Measurements from ENCODE around the gene INPP5K. TPM values are rescaled to one million over a fixed set of nuclear protein-coding genes. Genes with fewer than 3 reads are reported as not detected.

The INPP5K gene
- polyA plus RNA-seq, 3 donors: 21.9 to 88.5 (median 41.5) TPM

- 76 to 80% (median 80%) methylated on average over 27 to 31 of the region's 31 CpGs for WGBS, 3 donors
- H3K27ac ChIP-seq (ENCODE audit: low read depth, low read length): no peak overlapping the region
These were observed 41.8 kb downstream of the INPP5K start for GRCh38 chr17:1474402-1475189.

GRCh38 chr17:1473841-1474240 lies 42.6 kb downstream of the INPP5K start:
- H3K27ac ChIP-seq (ENCODE audit: low read depth, low read length): no peak overlapping the region
- 85 to 88% (median 86%) methylated on average over 10 of the region's 10 CpGs for WGBS, 3 donors

GRCh38 chr17:1473170-1473569 lies 43.2 kb downstream of the INPP5K start:
- H3K27ac ChIP-seq (ENCODE audit: low read depth, low read length): no peak overlapping the region

GRCh38 chr17:1471911-1472821 lies 44.2 kb downstream of the INPP5K start:
- H3K27ac ChIP-seq (ENCODE audit: low read depth, low read length): no peak overlapping the region
- 87 to 90% (median 88%) methylated on average over 40 to 42 of the region's 42 CpGs for WGBS, 3 donors

More at GRCh38 chr17:1473170-1473569, 43.2 kb downstream of the INPP5K start:
- 58 to 76% (median 66%) methylated on average over 11 of the region's 11 CpGs for WGBS, 3 donors

GRCh38 chr17:1471490-1471889 lies 44.9 kb downstream of the INPP5K start:
- WGBS, 3 donors: 93 to 97% (median 94%) methylated on average over 15 of the region's 15 CpGs
- no peak overlapping the region for H3K27ac ChIP-seq (ENCODE audit: low read depth, low read length)

GRCh38 chr17:1470755-1471462 lies 45.5 kb downstream of the INPP5K start:
- 79 to 84% (median 84%) methylated on average over 22 to 25 of the region's 25 CpGs for WGBS, 3 donors
- no peak overlapping the region for H3K27ac ChIP-seq (ENCODE audit: low read depth, low read length)

- 65 to 88% (median 69%) methylated on average over 32 to 33 of the region's 33 CpGs for WGBS, 3 donors
- no peak overlapping the region for H3K27ac ChIP-seq (ENCODE audit: low read depth, low read length)
These were observed 46.2 kb downstream of the INPP5K start for GRCh38 chr17:1470071-1470754.

GRCh38 chr17:1469231-1469852 lies 47.1 kb downstream of the INPP5K start:
- WGBS, 3 donors: 66 to 89% (median 77%) methylated on average over 28 of the region's 28 CpGs
- H3K27ac ChIP-seq (ENCODE audit: low read depth, low read length): no peak overlapping the region

GRCh38 chr17:1467898-1468492 lies 48.4 kb downstream of the INPP5K start:
- WGBS, 3 donors: 49 to 68% (median 59%) methylated on average over 17 to 21 of the region's 21 CpGs
- H3K27ac ChIP-seq (ENCODE audit: low read depth, low read length): no peak overlapping the region

GRCh38 chr17:1467258-1467657 lies 49.2 kb downstream of the INPP5K start:
- no peak overlapping the region for H3K27ac ChIP-seq (ENCODE audit: low read depth, low read length)
- 89 to 93% (median 91%) methylated on average over 14 to 16 of the region's 16 CpGs for WGBS, 3 donors

- WGBS, 3 donors: 66 to 85% (median 84%) methylated on average over 8 of the region's 8 CpGs
- H3K27ac ChIP-seq (ENCODE audit: low read depth, low read length): no peak overlapping the region
These were observed 52.2 kb downstream of the INPP5K start for GRCh38 chr17:1464186-1464585.

GRCh38 chr17:1462164-1463112 lies 54.0 kb downstream of the INPP5K start:
- no peak overlapping the region for H3K27ac ChIP-seq (ENCODE audit: low read depth, low read length)

GRCh38 chr17:1461198-1461944 lies 55.0 kb downstream of the INPP5K start:
- H3K27ac ChIP-seq (ENCODE audit: low read depth, low read length): no peak overlapping the region
- 77 to 86% (median 84%) methylated on average over 15 to 18 of the region's 18 CpGs for WGBS, 3 donors

More at GRCh38 chr17:1462164-1463112, 54.0 kb downstream of the INPP5K start:
- WGBS, 3 donors: 67 to 73% (median 71%) methylated on average over 33 of the region's 33 CpGs

- 9 to 37% (median 26%) methylated on average over 6 of the region's 6 CpGs for WGBS, 3 donors
- H3K27ac ChIP-seq (ENCODE audit: low read depth, low read length): no peak overlapping the region
These were observed 56.2 kb downstream of the INPP5K start for GRCh38 chr17:1460233-1460632.

GRCh38 chr17:1455797-1456599 lies 60.4 kb downstream of the INPP5K start, which contains the start of gene CRK:
CRK (minus strand) TSS chr17:1456232; CDS start chr17:1456117, 115 bp downstream.
- peak within 1 kb of the TSS; percentile 90 for H3K27ac ChIP-seq (ENCODE audit: low read depth, low read length)
- 0 to 1% (median 1%) methylated on average over 87 to 91 of the region's 93 CpGs for WGBS, 3 donors

Measured in adipose tissue (tissue), 3 donors.